ENCODE measurements around the gene FURIN. TPM values are rescaled to one million over a fixed set of nuclear protein-coding genes. Genes with fewer than 3 reads are reported as not detected.

Gene FURIN
- polyA plus RNA-seq, 3 donors, result 6.5 to 47.3 (median 14.3) TPM

DNA sequence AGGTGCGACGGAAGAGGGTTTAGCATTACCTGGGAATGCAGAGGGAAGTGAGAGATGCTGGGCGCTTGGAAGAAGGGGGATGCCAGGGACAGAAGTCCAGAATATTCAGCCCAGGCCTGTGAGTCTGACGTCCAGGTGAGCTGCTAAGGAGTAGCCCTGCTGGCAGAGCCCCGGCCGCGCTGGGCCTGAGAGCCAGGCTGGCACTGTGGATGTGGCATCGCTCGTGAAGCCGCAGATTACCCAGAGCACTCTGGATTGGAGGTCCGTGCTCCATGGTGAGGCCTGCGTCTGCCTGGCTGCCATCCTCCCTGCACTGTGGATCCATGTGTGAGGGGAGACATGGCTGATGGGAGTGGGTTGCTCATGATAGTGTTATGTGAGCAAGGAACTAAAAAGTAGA is 49.2 kb downstream of the FURIN start:
- Histone ChIP-seq H4K20me1 (ENCODE audit: insufficient read depth, low read length) (peaks cover 4% of the 10 kb centered on the region), H3K4me1 (ENCODE audit: control insufficient read depth in 1 of 2, insufficient read depth in 2 of 2, low read length in 2 of 2) (peaks cover 47 to 50% of the 10 kb centered on the region in 2 donors), H3K79me2 (ENCODE audit: insufficient read depth, low read length) (peaks cover 28% of the 10 kb centered on the region), H3K27ac (ENCODE audit: low read depth in 1 of 2, low read length in 2 of 2) (peak overlapping the region in 1 of 2 donors; percentile 83), H3K27me3 (ENCODE audit: control insufficient read depth in 2 of 2, insufficient read depth in 2 of 2, low read length in 2 of 2) (no peaks in the 10 kb centered on the region), H3K9ac (ENCODE audit: insufficient read depth, low read length, poor library complexity, severe bottlenecking) (no peak overlapping the region), H3K4me3 (replicated peaks in 1 of 3; ENCODE audit: low read depth in 2 of 3, low read length in 3 of 3) (no peak overlapping the region), H3K36me3 (replicated peaks in 1 of 2; ENCODE audit: control insufficient read depth in 1 of 2, insufficient read depth in 2 of 2, low read length in 2 of 2) (peaks cover 59 to 71% of the 10 kb centered on the region in 2 donors), H3K4me2 (replicated peaks; ENCODE audit: extremely low read depth, low read length, poor library complexity, severe bottlenecking) (no peak overlapping the region), H3K9me3 (replicated peaks in 1 of 2; ENCODE audit: control insufficient read depth in 1 of 2, insufficient read depth in 1 of 2, low read length in 2 of 2) (no peaks in the 10 kb centered on the region), H2AFZ (ENCODE audit: insufficient read depth, low read depth, low read length, poor library complexity, severe bottlenecking) (no peak overlapping the region)
- WGBS (ENCODE audit: insufficient coverage), result 96% methylated on average over 12 of the region's 12 CpGs
- TF ChIP-seq, protein P1, sequence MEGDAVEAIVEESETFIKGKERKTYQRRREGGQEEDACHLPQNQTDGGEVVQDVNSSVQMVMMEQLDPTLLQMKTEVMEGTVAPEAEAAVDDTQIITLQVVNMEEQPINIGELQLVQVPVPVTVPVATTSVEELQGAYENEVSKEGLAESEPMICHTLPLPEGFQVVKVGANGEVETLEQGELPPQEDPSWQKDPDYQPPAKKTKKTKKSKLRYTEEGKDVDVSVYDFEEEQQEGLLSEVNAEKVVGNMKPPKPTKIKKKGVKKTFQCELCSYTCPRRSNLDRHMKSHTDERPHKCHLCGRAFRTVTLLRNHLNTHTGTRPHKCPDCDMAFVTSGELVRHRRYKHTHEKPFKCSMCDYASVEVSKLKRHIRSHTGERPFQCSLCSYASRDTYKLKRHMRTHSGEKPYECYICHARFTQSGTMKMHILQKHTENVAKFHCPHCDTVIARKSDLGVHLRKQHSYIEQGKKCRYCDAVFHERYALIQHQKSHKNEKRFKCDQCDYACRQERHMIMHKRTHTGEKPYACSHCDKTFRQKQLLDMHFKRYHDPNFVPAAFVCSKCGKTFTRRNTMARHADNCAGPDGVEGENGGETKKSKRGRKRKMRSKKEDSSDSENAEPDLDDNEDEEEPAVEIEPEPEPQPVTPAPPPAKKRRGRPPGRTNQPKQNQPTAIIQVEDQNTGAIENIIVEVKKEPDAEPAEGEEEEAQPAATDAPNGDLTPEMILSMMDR (IDR thresholded peaks at IDR 0.05), result no peak
- peaks cover 0 to 2% (median 1%) of the 10 kb centered on the region in 3 donors for H3K27me3 Mint-ChIP-seq (ENCODE audit: low read depth in 3 of 3)
- H3K27ac Mint-ChIP-seq, result peak overlapping the region in 5 of 7 donors; percentile 17 to 95 (median 67)
- peak overlapping the region in 1 of 2 donors; percentile 27 for H3K4me3 Mint-ChIP-seq
- intact Hi-C loops (cut with micrococcal nuclease), result loop anchor here in 1 of 2 donors (2.0 to 10.0 kb wide), 2 partner anchors 13 to 937 kb away; partner anchors contain the start of gene SLCO3A1
- H3K9me3 Mint-ChIP-seq, result peaks cover 0 to 2% (median 0%) of the 10 kb centered on the region in 7 donors
- peaks cover 52% of the 10 kb centered on the region for H3K4me1 Mint-ChIP-seq
- DNase-seq, result peak in 1 of 3 donors; percentile 3
- peaks cover 68 to 85% of the 10 kb centered on the region in 2 donors for H3K36me3 Mint-ChIP-seq

DNA sequence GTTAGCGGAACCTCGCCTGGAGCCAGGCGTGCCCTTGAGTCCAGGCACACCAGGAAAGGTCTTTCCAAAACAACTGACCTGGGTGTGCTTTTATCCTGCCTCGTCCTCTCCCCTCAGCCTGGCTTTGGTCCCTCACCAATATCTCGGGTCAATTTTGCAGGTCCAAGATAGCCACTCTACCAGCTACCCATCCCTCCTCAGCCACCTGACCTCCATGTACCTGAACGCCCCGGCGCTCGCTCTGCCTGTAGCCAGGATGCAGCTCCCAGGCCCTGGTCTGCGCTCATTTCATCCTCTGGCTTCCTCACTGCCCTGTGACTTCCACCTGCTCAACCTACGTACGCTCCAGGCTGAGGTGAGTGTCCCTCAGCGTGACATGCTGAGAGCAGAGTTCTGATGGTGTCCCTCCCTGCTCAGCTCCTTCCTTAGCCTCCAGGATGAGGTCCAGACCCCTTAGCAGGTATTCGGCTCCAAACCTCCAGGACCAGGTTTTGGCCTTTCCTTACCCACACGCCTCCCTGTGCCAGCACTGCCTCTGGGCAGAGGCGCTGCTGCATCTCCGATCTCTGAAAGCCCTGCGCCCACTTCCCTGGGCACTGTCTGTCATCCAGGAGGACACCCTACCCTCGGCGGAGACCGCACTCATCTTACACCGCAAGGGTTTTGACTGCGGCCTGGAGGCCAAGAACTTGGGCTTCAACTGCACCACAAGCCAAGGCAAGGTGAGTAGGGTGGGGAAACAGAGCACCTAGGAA is 49.8 kb downstream of the FURIN start:
- peak in 1 of 3 donors; percentile 2 for DNase-seq
- Histone ChIP-seq H2AFZ (ENCODE audit: insufficient read depth, low read depth, low read length, poor library complexity, severe bottlenecking) (no peak overlapping the region), H3K27me3 (ENCODE audit: control insufficient read depth in 2 of 2, insufficient read depth in 2 of 2, low read length in 2 of 2) (no peaks in the 10 kb centered on the region), H3K4me1 (ENCODE audit: control insufficient read depth in 1 of 2, insufficient read depth in 2 of 2, low read length in 2 of 2) (peaks cover 41 to 43% of the 10 kb centered on the region in 2 donors), H3K79me2 (ENCODE audit: insufficient read depth, low read length) (peaks cover 28% of the 10 kb centered on the region), H3K9ac (ENCODE audit: insufficient read depth, low read length, poor library complexity, severe bottlenecking) (no peak overlapping the region), H3K4me2 (replicated peaks; ENCODE audit: extremely low read depth, low read length, poor library complexity, severe bottlenecking) (no peak overlapping the region), H3K9me3 (replicated peaks in 1 of 2; ENCODE audit: control insufficient read depth in 1 of 2, insufficient read depth in 1 of 2, low read length in 2 of 2) (no peaks in the 10 kb centered on the region), H3K36me3 (replicated peaks in 1 of 2; ENCODE audit: control insufficient read depth in 1 of 2, insufficient read depth in 2 of 2, low read length in 2 of 2) (peaks cover 55 to 65% of the 10 kb centered on the region in 2 donors), H3K27ac (ENCODE audit: low read depth in 1 of 2, low read length in 2 of 2) (peak overlapping the region in 1 of 2 donors; percentile 83), H4K20me1 (ENCODE audit: insufficient read depth, low read length) (peaks cover 4% of the 10 kb centered on the region), H3K4me3 (replicated peaks in 1 of 3; ENCODE audit: low read depth in 2 of 3, low read length in 3 of 3) (no peak overlapping the region)
- Mint-ChIP-seq H3K27me3 (ENCODE audit: low read depth in 3 of 3) (peaks cover 0 to 2% (median 1%) of the 10 kb centered on the region in 3 donors), H3K36me3 (peaks cover 62 to 78% of the 10 kb centered on the region in 2 donors), H3K27ac (peak overlapping the region in 4 of 7 donors; percentile 39 to 71 (median 60)), H3K4me1 (peaks cover 48% of the 10 kb centered on the region), H3K9me3 (peaks cover 0 to 2% (median 0%) of the 10 kb centered on the region in 7 donors), H3K4me3 (no peak overlapping the region)
- intact Hi-C loops (cut with micrococcal nuclease), result loop anchor here in 1 of 2 donors (10.0 kb wide), 1 partner anchor 937 kb away; the partner anchor contains the start of gene SLCO3A1
- WGBS (ENCODE audit: insufficient coverage), result 97% methylated on average over 23 of the region's 23 CpGs
- TF ChIP-seq, protein P1 (IDR thresholded peaks at IDR 0.05), result no peak
